HepG2 (cell line): ENCODE measurements around the gene CPED1. TPM values are rescaled to one million over a fixed set of nuclear protein-coding genes. Genes with fewer than 3 reads are reported as not detected.

Experiments used
- ATAC-seq: fragments of 200-7000 bp; cut with Tn5 transposase; 3 replicates; pipeline ENCODE4 v1.9.1; 2020; ENCODE audit warnings: mild to moderate bottlenecking, moderate library complexity
- BruUV-seq: library from RNA; stranded (reverse); fragments of 400-500 nt; replicated peaks from 2 replicates; lab custom pipeline; 2021; lab: Mats Ljungman, UMichigan
- CTCF ChIA-PET: fragments of 300-600 bp; formaldehyde crosslinking; extraction: SDS; loops from one replicate; lab custom pipeline; 2021; ENCODE audit warnings: low total read pairs, inconsistent platforms, low intra/inter-chr PET ratio; lab: Yijun Ruan, JAX
- POLR2A ChIA-PET: fragments of 350-600 bp; sonication (Branson Sonifier 250); formaldehyde crosslinking; loops from one replicate; lab custom pipeline; 2020; ENCODE audit warnings: antibody characterized with exemption, inconsistent platforms; lab: Yijun Ruan, JAX
- DNase-seq: peaks from one replicate; pipeline ENCODE4 v3.0.0-alpha.2; 2015; ENCODE audit warnings: low spot score
- FAIRE-seq: peaks from 3 replicates; lab custom pipeline; 2011; peaks lifted over from hg19 to GRCh38; lab: Jason Lieb, UNC
- H2AFZ ChIP-seq: one replicate; pipeline ENCODE4 v1.6.1; 2011; ENCODE audit warnings: low read length, inconsistent platforms
- H3K27ac ChIP-seq: fragments of 300-600 bp; 3 replicates; pipeline ENCODE4 v1.8.0; 2011; ENCODE audit warnings: mixed run types, mild to moderate bottlenecking, mixed read lengths, low read length, inconsistent platforms; ENCODE audit not compliant: insufficient read depth; ENCODE audit errors: extremely low read length
- H3K27me3 ChIP-seq, 2 experiments: fragments of 200-600 bp in 1 of 2; 2 replicates in 1 of 2; 3 replicates in 1 of 2; pipeline versions ENCODE4 v1.6.0 to v1.8.0; 2011; ENCODE audit warnings: low read length in 2 of 2, mild to moderate bottlenecking in 2 of 2, moderate library complexity in 2 of 2, inconsistent platforms in 1 of 2; ENCODE audit not compliant: insufficient read depth in 2 of 2, control insufficient read depth in 1 of 2
- H3K36me3 ChIP-seq, 2 experiments: fragments of 200-600 bp in 1 of 2; replicated peaks in 1 of 2; 2 replicates in 1 of 2; 3 replicates in 1 of 2; pipeline versions ENCODE4 v1.5.1 to v1.8.0; 2011; ENCODE audit warnings: low read length in 2 of 2, inconsistent platforms in 1 of 2; ENCODE audit not compliant: insufficient read depth in 2 of 2, control insufficient read depth in 1 of 2
- H3K4me1 ChIP-seq: 2 replicates; pipeline ENCODE4 v1.5.1; 2012; ENCODE audit warnings: low read length, inconsistent platforms; ENCODE audit not compliant: insufficient read depth
- H3K4me2 ChIP-seq: 2 replicates; pipeline ENCODE4 v1.6.0; 2011; ENCODE audit warnings: low read depth, low read length, inconsistent platforms
- H3K4me3 ChIP-seq, 3 experiments: fragments of 200-600 bp in 1 of 3; sonication (generic), shearing (Covaris generic) in 1 of 3; replicated peaks in 1 of 3; 2 replicates each; pipeline ENCODE4 v1.5.1; 2011 to 2016; ENCODE audit warnings: low read length in 3 of 3, inconsistent platforms in 2 of 3, low read depth in 2 of 3, mild to moderate bottlenecking in 2 of 3, control low read depth in 1 of 3, mixed read lengths in 1 of 3; ENCODE audit not compliant: insufficient read depth in 1 of 3
- H3K79me2 ChIP-seq: one replicate; pipeline ENCODE4 v1.6.1; 2011; ENCODE audit warnings: low read length, inconsistent platforms; ENCODE audit not compliant: insufficient read depth
- H3K9ac ChIP-seq: 2 replicates; pipeline ENCODE4 v1.6.0; 2011; ENCODE audit warnings: mild to moderate bottlenecking, low read depth, low read length, inconsistent platforms; ENCODE audit not compliant: insufficient read depth
- H3K9me3 ChIP-seq: 2 replicates; pipeline ENCODE4 v1.5.1; 2012; ENCODE audit warnings: mild to moderate bottlenecking, low read length
- H4K20me1 ChIP-seq: 2 replicates; pipeline ENCODE4 v1.6.0; 2011; ENCODE audit warnings: inconsistent platforms, mild to moderate bottlenecking, low read length, moderate library complexity; ENCODE audit not compliant: insufficient read depth
- DNMT3B ChIP-seq: conservative IDR thresholded peaks from 2 replicates; pipeline ENCODE4 v1.6.1; 2016; ENCODE audit warnings: missing biosample characterization, control low read depth
- FIP1L1 ChIP-seq: fragments of 200-400 bp; formaldehyde crosslinking; IDR thresholded peaks from 2 replicates; pipeline ENCODE4 v1.6.1; 2018; ENCODE audit warnings: low read depth, mild to moderate bottlenecking, low read length, moderate library complexity, borderline replicate concordance; ENCODE audit not compliant: insufficient read depth
- KLF12 ChIP-seq: sonication (generic); formaldehyde crosslinking; IDR thresholded peaks from 2 replicates; pipeline ENCODE4 v1.4.0; 2020; ENCODE audit warnings: missing genetic modification reagents, borderline replicate concordance
- MED8 ChIP-seq: sonication (generic); formaldehyde crosslinking; IDR thresholded peaks from 2 replicates; pipeline ENCODE4 v1.8.1; 2023; ENCODE audit warnings: mild to moderate bottlenecking, missing genetic modification reagents; ENCODE audit not compliant: insufficient replicate concordance
- RFX5 ChIP-seq: IDR thresholded peaks from 2 replicates; pipeline ENCODE4 v1.6.1; 2011; ENCODE audit warnings: low read depth, low read length, improper control_type of control experiment
- SOX6 ChIP-seq, 2 experiments: fragments of 450-650 bp in 1 of 2; sonication (generic) in 1 of 2; formaldehyde crosslinking in 1 of 2; IDR thresholded peaks; 2 replicates each; pipeline versions ENCODE4 v1.4.0 to v1.6.1; 2017 to 2020; ENCODE audit warnings: antibody characterized with exemption in 1 of 2, mild to moderate bottlenecking in 1 of 2, missing genetic modification reagents in 1 of 2
- ZFY ChIP-seq: sonication (generic); formaldehyde crosslinking; IDR thresholded peaks from 2 replicates; pipeline ENCODE4 v1.4.0; 2020; ENCODE audit warnings: missing genetic modification reagents
- ZNF430 ChIP-seq: sonication (generic); formaldehyde crosslinking; IDR thresholded peaks from 2 replicates; pipeline ENCODE4 v1.9.0; 2021; ENCODE audit warnings: mild to moderate bottlenecking, missing genetic modification reagents
- WGBS: methylation state at CpG from one replicate; pipeline ENCODE4 v1.1.6; 2017; ENCODE audit warnings: low lambda C conversion rate; 5-methylcytosine and 5-hydroxymethylcytosine counted together
- in situ Hi-C: cut with HindIII; loops from 2 replicates; pipeline ENCODE4 v1.10.0; 2017; ENCODE audit warnings: low pct_unique_long_range_greater_than_20kb; ENCODE audit not compliant: extremely low pct_ligation_motif_present
- intact Hi-C: fragments of 100-400 bp; cut with micrococcal nuclease; formaldehyde crosslinking; loops from one replicate; pipeline ENCODE4 v1.10.0; 2022; ENCODE audit not compliant: unreplicated experiment
- polyA plus RNA-seq, 8 experiments: library from polyadenylated mRNA; depleted of rRNA in 3 of 8; stranded (reverse) in 7 of 8; unstranded in 1 of 8; fragments of >200 nt; fragmentation: Illumina TruSeq in 4 of 8; extraction: Trizol in 4 of 8; gene quantifications; 2 replicates each; pipeline versions ENCODE4 v1.2.1 to v1.2.3, GENCODE V29; 2011 to 2016; ENCODE audit warnings: low read depth in 4 of 8, missing spikeins in 1 of 8, mixed read lengths in 1 of 8; ENCODE audit not compliant: insufficient read depth in 1 of 8
- total RNA-seq, 5 experiments: library from RNA; depleted of rRNA; stranded (reverse); fragments of >200 nt; fragmentation: Illumina TruSeq; extraction: Trizol; gene quantifications; 2 replicates each; pipeline ENCODE4 v1.2.3, GENCODE V29; 2016; ENCODE audit warnings: low read depth in 1 of 5
- TF ChIP-seq, protein P1 (sequence below): IDR thresholded peaks from 2 replicates; pipeline ENCODE4 v1.6.1; 2012; ENCODE audit warnings: low read length, improper control_type of control experiment
- TF ChIP-seq, protein P2 (sequence below): sonication (generic); formaldehyde crosslinking; IDR thresholded peaks from 2 replicates; pipeline ENCODE4 v1.4.0; 2020; ENCODE audit warnings: missing genetic modification reagents

CPED1 gene
- total and polyA plus RNA-seq, 2 of the 13 experiments (the other 11 are each of a cell fraction or from before 2014, with no cell fraction given): 11.5 to 27.0 TPM

DNA sequence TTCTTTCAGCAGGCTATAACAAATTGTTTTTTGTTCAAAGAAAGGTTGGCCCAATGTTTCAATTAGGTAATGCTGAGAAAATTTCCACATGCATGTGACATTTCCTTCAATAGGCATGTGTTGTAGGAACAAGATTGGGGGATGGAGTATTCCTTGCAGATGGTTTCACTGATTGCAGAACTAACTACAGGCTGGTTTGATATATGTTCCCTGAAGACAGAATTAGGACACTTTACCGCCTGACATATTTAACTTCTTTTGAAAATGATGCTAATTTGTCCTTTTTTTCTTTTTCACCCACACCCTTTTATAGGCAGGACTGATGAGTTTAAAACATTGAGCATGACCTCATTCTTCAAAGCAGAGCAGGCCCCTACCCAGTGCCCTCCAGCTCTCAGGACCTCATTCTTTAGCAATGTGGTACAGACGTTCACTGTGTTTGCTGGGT is 163.3 kb downstream of the CPED1 start:
- 60% methylated on average over 2 of the region's 2 CpGs for WGBS
- ChIA-PET POLR2A (no interaction called here), CTCF (no interaction called here)
- Histone ChIP-seq H2AFZ (no peak overlapping the region), H3K9ac (no peak overlapping the region), H3K27ac (no peak overlapping the region), H3K4me3 (no peak overlapping the region)
- DNase-seq (no peak), ATAC-seq (no peak)
- TF ChIP-seq ZFY (CRISPR knock-in tag) (no peak), SOX6 (IDR thresholded peaks at IDR 0.05) (no peak), SOX6 (CRISPR knock-in tag; IDR thresholded peaks at IDR 0.05) (no peak), FIP1L1 (no peak), KLF12 (CRISPR knock-in tag) (no peak), RFX5 (no peak), MED8 (CRISPR knock-in tag) (no peak), ZNF430 (no peak), DNMT3B (CRISPR knock-in tag) (no peak)
- TF ChIP-seq, protein P1, sequence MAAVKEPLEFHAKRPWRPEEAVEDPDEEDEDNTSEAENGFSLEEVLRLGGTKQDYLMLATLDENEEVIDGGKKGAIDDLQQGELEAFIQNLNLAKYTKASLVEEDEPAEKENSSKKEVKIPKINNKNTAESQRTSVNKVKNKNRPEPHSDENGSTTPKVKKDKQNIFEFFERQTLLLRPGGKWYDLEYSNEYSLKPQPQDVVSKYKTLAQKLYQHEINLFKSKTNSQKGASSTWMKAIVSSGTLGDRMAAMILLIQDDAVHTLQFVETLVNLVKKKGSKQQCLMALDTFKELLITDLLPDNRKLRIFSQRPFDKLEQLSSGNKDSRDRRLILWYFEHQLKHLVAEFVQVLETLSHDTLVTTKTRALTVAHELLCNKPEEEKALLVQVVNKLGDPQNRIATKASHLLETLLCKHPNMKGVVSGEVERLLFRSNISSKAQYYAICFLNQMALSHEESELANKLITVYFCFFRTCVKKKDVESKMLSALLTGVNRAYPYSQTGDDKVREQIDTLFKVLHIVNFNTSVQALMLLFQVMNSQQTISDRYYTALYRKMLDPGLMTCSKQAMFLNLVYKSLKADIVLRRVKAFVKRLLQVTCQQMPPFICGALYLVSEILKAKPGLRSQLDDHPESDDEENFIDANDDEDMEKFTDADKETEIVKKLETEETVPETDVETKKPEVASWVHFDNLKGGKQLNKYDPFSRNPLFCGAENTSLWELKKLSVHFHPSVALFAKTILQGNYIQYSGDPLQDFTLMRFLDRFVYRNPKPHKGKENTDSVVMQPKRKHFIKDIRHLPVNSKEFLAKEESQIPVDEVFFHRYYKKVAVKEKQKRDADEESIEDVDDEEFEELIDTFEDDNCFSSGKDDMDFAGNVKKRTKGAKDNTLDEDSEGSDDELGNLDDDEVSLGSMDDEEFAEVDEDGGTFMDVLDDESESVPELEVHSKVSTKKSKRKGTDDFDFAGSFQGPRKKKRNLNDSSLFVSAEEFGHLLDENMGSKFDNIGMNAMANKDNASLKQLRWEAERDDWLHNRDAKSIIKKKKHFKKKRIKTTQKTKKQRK: no peak
- TF ChIP-seq, protein P2, sequence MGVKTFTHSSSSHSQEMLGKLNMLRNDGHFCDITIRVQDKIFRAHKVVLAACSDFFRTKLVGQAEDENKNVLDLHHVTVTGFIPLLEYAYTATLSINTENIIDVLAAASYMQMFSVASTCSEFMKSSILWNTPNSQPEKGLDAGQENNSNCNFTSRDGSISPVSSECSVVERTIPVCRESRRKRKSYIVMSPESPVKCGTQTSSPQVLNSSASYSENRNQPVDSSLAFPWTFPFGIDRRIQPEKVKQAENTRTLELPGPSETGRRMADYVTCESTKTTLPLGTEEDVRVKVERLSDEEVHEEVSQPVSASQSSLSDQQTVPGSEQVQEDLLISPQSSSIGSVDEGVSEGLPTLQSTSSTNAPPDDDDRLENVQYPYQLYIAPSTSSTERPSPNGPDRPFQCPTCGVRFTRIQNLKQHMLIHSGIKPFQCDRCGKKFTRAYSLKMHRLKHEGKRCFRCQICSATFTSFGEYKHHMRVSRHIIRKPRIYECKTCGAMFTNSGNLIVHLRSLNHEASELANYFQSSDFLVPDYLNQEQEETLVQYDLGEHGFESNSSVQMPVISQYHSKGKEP (CRISPR knock-in tag): no peak
- TF ChIP-seq, all 625 proteins: peak for 0
- Histone ChIP-seq H3K9me3 (no peaks in the 10 kb centered on the region), H3K4me1 (no peaks in the 10 kb centered on the region), H4K20me1 (no peaks in the 10 kb centered on the region), H3K4me2 (no peak overlapping the region), H3K27me3 (no peaks in the 10 kb centered on the region; a peak in 1 of 5 replicates), H3K79me2 (no peaks in the 10 kb centered on the region), H3K36me3 (no peaks in the 10 kb centered on the region)
- in situ Hi-C loops: no loop called here
- intact Hi-C loops: no loop called here
- no TSS peak for BruUV-seq
- no peak for FAIRE-seq
